Activated B cell treated with CpG ODN at 0.5 μM for 24 hours (primary cell): ENCODE measurements around the gene COQ2. TPM values are rescaled to one million over a fixed set of nuclear protein-coding genes. Genes with fewer than 3 reads are reported as not detected.
"Not testable (repeated sequence)": the region's sequence is repeated elsewhere in the genome, so short reads cannot be mapped to it uniquely, and the experiment has no call there.

Experiments
- ATAC-seq: fragments of 200-7000 bp; cut with Tn5 transposase; one replicate; pipeline ENCODE4 v1.10.0; 2021; ENCODE audit warnings: low read depth, mild to moderate bottlenecking, moderate library complexity
- CTCF ChIA-PET: fragments of 350-600 bp; sonication (Branson Sonifier 250); formaldehyde crosslinking; loops from one replicate; lab custom pipeline; 2021; ENCODE audit warnings: antibody characterized with exemption; lab: Charles Lee
- POLR2A ChIA-PET: fragments of 350-600 bp; sonication (Branson Sonifier 250); formaldehyde crosslinking; loops from one replicate; lab custom pipeline; 2021; ENCODE audit warnings: antibody characterized with exemption; lab: Charles Lee
- DNase-seq: peaks from one replicate; pipeline ENCODE4 v3.0.0; 2022
- H3K27ac Mint-ChIP-seq: one replicate; pipeline ENCODE4 v1.8.0; 2020; ENCODE audit warnings: mixed read lengths
- H3K27me3 Mint-ChIP-seq: one replicate; pipeline ENCODE4 v1.8.0; 2021; ENCODE audit warnings: mixed read lengths
- H3K36me3 Mint-ChIP-seq: one replicate; pipeline ENCODE4 v1.8.0; 2021; ENCODE audit warnings: low read depth, mixed read lengths
- H3K4me1 Mint-ChIP-seq: one replicate; pipeline ENCODE4 v1.8.0; 2021; ENCODE audit warnings: mixed read lengths
- H3K4me3 Mint-ChIP-seq: one replicate; pipeline ENCODE4 v1.8.0; 2020; ENCODE audit warnings: mild to moderate bottlenecking, mixed read lengths
- H3K9me3 Mint-ChIP-seq: one replicate; pipeline ENCODE4 v1.8.0; 2020; ENCODE audit warnings: mixed read lengths
- CTCF ChIP-seq: fragments of 200-600 bp; IDR thresholded peaks from one replicate; pipeline ENCODE4 v1.8.0; 2022; ENCODE audit warnings: antibody characterized with exemption, mild to moderate bottlenecking
- intact Hi-C: fragments of 100-400 bp; cut with micrococcal nuclease; formaldehyde crosslinking; loops from one replicate; pipeline ENCODE4 v1.15.1; 2024
- total RNA-seq: library from RNA; stranded (reverse); gene quantifications from 2 replicates; pipeline ENCODE4 v1.2.3, GENCODE V29; 2022

COQ2 gene
- total RNA-seq, 1 donor from 2014 or later = 18.8 TPM

GRCh38 chr4:83234902-83235644, 49.5 kb downstream of the COQ2 start:
- intact Hi-C loops = loop anchor here (1.0 kb wide), 1 partner anchor 8 kb away; no protein-coding TSS in a partner anchor
- no peaks in the 10 kb centered on the region for H3K27me3 Mint-ChIP-seq
- H3K4me3 Mint-ChIP-seq = peak overlapping the region; percentile 47
- H3K36me3 Mint-ChIP-seq = no peaks in the 10 kb centered on the region
- no peak for TF ChIP-seq CTCF
- no peak for ATAC-seq
- peaks cover 65% of the 10 kb centered on the region for H3K4me1 Mint-ChIP-seq
- peaks cover 2% of the 10 kb centered on the region for H3K9me3 Mint-ChIP-seq
- no peak for DNase-seq
- CTCF ChIA-PET = interaction anchor here (0.7 to 1.2 kb wide), 2 partner anchors 13 to 17 kb away, joined by 3 read pairs; no protein-coding TSS in a partner anchor
- POLR2A ChIA-PET = interaction anchor here (0.6 to 1.0 kb wide), 2 partner anchors 50 to 161 kb away, joined by 4 to 8 read pairs; partner anchors contain the start of gene COQ2
- peak overlapping the region; percentile 73 for H3K27ac Mint-ChIP-seq

GRCh38 chr4:83234387-83234786, 50.2 kb downstream of the COQ2 start:
- Mint-ChIP-seq H3K27ac (peak overlapping the region; percentile 63), H3K4me1 (peaks cover 62% of the 10 kb centered on the region)
- H3K4me3 Mint-ChIP-seq, H3K27me3 Mint-ChIP-seq, DNase-seq, intact Hi-C loops, H3K9me3 Mint-ChIP-seq, ATAC-seq, POLR2A ChIA-PET, H3K36me3 Mint-ChIP-seq: not testable (repeated sequence)
- CTCF ChIA-PET = interaction anchor here (0.7 to 1.2 kb wide), 2 partner anchors 13 to 17 kb away, joined by 3 read pairs; no protein-coding TSS in a partner anchor

- Mint-ChIP-seq H3K27ac (peak overlapping the region; percentile 85), H3K27me3 (no peaks in the 10 kb centered on the region), H3K9me3 (peaks cover 2% of the 10 kb centered on the region), H3K4me3 (peak overlapping the region; percentile 67), H3K4me1 (peaks cover 55% of the 10 kb centered on the region), H3K36me3 (peaks cover 2% of the 10 kb centered on the region)
- no peak for TF ChIP-seq CTCF
- ChIA-PET POLR2A (interaction anchor here (0.7 to 1.3 kb wide), 4 partner anchors 11 to 52 kb away, joined by 3 to 8 read pairs (median 6); no protein-coding TSS in a partner anchor), CTCF (interaction anchor here (0.8 kb wide), 1 partner anchor 121 kb away, joined by 3 read pairs; no protein-coding TSS in a partner anchor)
- ATAC-seq = no peak
- no peak for DNase-seq
- intact Hi-C loops = no loop called here
These were observed 52.5 kb downstream of the COQ2 start for GRCh38 chr4:83232082-83232481.

GRCh38 chr4:83231620-83232076, 53.0 kb downstream of the COQ2 start:
- Mint-ChIP-seq H3K27ac (peak overlapping the region; percentile 85), H3K27me3 (no peaks in the 10 kb centered on the region), H3K36me3 (peaks cover 2% of the 10 kb centered on the region), H3K9me3 (peaks cover 2% of the 10 kb centered on the region), H3K4me3 (peak overlapping the region; percentile 67), H3K4me1 (peaks cover 52% of the 10 kb centered on the region)
- DNase-seq (no peak), ATAC-seq (peak; percentile 78)
- CTCF ChIA-PET = no interaction called here
- POLR2A ChIA-PET = interaction anchor here (0.6 to 1.3 kb wide), 6 partner anchors 10 to 118 kb away, joined by 3 to 8 read pairs (median 6); no protein-coding TSS in a partner anchor
- intact Hi-C loops = loop anchor here (1.0 kb wide), 2 partner anchors 9 to 14 kb away; no protein-coding TSS in a partner anchor
- no peak for TF ChIP-seq CTCF

- Mint-ChIP-seq H3K9me3 (peaks cover 2% of the 10 kb centered on the region), H3K27me3 (no peaks in the 10 kb centered on the region), H3K4me1 (peaks cover 48% of the 10 kb centered on the region), H3K36me3 (peaks cover 2% of the 10 kb centered on the region), H3K4me3 (peak overlapping the region; percentile 28), H3K27ac (peak overlapping the region; percentile 85)
- ATAC-seq = no peak
- POLR2A ChIA-PET = interaction anchor here (0.6 to 1.3 kb wide), 5 partner anchors 9 to 55 kb away, joined by 3 to 8 read pairs (median 6); no protein-coding TSS in a partner anchor
- TF ChIP-seq CTCF = no peak
- CTCF ChIA-PET = no interaction called here
- intact Hi-C loops = loop anchor here (1.0 kb wide), 2 partner anchors 9 to 14 kb away; no protein-coding TSS in a partner anchor
- DNase-seq = no peak
These were observed 53.7 kb downstream of the COQ2 start for GRCh38 chr4:83230928-83231327.
